Loucy (cell line): ENCODE measurements around the gene ALPG.

Experiments
- H2AFZ ChIP-seq: fragments of 200-600 bp; sonication (generic); 2 replicates; pipeline ENCODE4 v1.6.0; 2016; ENCODE audit warnings: antibody characterized with exemption, mild to moderate bottlenecking, low read length, moderate library complexity
- H3F3A ChIP-seq: fragments of 200-600 bp; 2 replicates; pipeline ENCODE4 v1.6.0; 2016; ENCODE audit warnings: antibody characterized with exemption, low read depth, mild to moderate bottlenecking
- H3K27me3 ChIP-seq: fragments of 200-600 bp; sonication (generic); 2 replicates; pipeline ENCODE4 v1.6.1; 2014; ENCODE audit warnings: low read length, mild to moderate bottlenecking; ENCODE audit not compliant: insufficient read depth, poor library complexity, severe bottlenecking
- H3K36me3 ChIP-seq: fragments of 200-600 bp; sonication (generic); 2 replicates; pipeline ENCODE4 v1.6.1; 2016; ENCODE audit warnings: low read length; ENCODE audit not compliant: insufficient read depth
- H3K4me1 ChIP-seq: fragments of 200-600 bp; sonication (generic); 2 replicates; pipeline ENCODE4 v1.5.1; 2014; ENCODE audit warnings: low read length, mild to moderate bottlenecking; ENCODE audit not compliant: insufficient read depth, poor library complexity, severe bottlenecking
- H3K4me2 ChIP-seq: fragments of 200-600 bp; sonication (generic); 2 replicates; pipeline ENCODE4 v1.6.0; 2014; ENCODE audit warnings: antibody characterized with exemption, low read length, low read depth, mild to moderate bottlenecking; ENCODE audit not compliant: poor library complexity, severe bottlenecking
- H3K4me3 ChIP-seq: fragments of 200-600 bp; sonication (generic); 2 replicates; pipeline ENCODE4 v1.5.1; 2014; ENCODE audit warnings: low read length, mild to moderate bottlenecking, mixed read lengths; ENCODE audit not compliant: poor library complexity, severe bottlenecking
- H3K79me2 ChIP-seq: fragments of 200-600 bp; sonication (generic); 2 replicates; pipeline ENCODE4 v1.6.1; 2014; ENCODE audit warnings: low read length; ENCODE audit not compliant: insufficient read depth
- H3K9ac ChIP-seq: fragments of 200-600 bp; sonication (generic); 2 replicates; pipeline ENCODE4 v1.6.0; 2014; ENCODE audit warnings: mild to moderate bottlenecking, low read depth, low read length, moderate library complexity; ENCODE audit not compliant: poor library complexity, severe bottlenecking
- H3K9me2 ChIP-seq: fragments of 200-600 bp; sonication (generic); replicated peaks from 2 replicates; pipeline ENCODE4 v1.6.1; 2016; ENCODE audit warnings: low read depth, low read length, mixed read lengths
- H3K9me3 ChIP-seq: fragments of 200-600 bp; sonication (generic); 2 replicates; pipeline ENCODE4 v1.6.1; 2014; ENCODE audit warnings: mild to moderate bottlenecking, antibody characterized with exemption, low read length, low read depth; ENCODE audit not compliant: insufficient read depth
- H4K20me1 ChIP-seq: fragments of 200-600 bp; sonication (generic); 2 replicates; pipeline ENCODE4 v1.6.0; 2014; ENCODE audit warnings: antibody characterized with exemption, low read length, mild to moderate bottlenecking; ENCODE audit not compliant: insufficient read depth, poor library complexity, severe bottlenecking
- CTCF ChIP-seq: fragments of 200-600 bp; sonication (generic); conservative IDR thresholded peaks from 2 replicates; pipeline ENCODE4 v1.5.1; 2014; ENCODE audit warnings: mild to moderate bottlenecking, antibody characterized with exemption, low read length
- EZH2phosphoT487 ChIP-seq: fragments of 200-600 bp; IDR thresholded peaks from 2 replicates; pipeline ENCODE4 v1.6.1; 2018; ENCODE audit warnings: antibody characterized with exemption, mild to moderate bottlenecking, moderate library complexity, borderline replicate concordance

The ALPG gene

DNA sequence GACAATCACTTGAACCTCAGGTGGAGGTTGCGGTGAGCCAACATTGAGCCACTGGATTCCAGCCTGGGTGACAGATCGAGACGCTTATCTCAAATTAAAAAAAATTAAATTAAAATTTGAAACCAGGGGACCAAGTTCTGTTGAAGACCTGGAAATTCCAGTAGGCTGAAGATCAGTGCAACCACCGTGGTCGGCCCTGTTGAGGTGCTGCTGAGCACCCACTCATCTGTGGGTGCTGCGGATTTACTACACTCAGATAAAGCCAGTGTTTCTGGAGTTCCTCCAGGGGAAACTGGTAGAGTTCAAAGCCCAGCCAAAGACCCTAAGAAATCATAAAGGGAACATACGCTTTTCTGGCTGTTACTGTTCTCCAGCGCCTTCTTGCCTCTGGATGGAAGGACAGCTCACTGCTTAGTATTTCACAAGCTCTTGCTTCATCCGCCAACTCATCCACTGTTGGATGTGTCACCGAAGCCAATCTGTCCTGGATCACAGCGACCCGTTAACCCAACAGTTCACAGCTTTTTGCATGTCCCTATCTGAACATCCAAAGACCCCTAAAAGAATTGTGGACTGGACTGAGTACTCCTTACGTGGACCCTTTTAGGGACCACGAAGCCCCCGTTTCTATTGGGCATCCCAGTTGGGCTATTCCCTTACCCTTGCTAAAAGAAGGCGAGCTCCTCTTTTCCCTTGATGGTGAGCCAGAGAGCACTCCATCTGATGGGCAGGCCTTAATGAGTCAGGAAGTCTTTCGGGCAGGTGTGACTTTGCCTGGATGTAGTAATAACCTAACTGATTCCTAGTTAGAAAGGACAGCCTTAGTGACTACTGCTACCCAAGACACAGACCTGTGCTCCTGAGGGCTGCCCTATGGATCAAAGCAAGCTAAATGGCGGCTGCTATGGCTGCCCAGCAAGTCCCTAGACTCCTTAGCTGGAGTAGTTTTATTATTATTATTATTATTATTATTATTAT lies 34.1 kb upstream of the ALPG start:
- H3K9me3 ChIP-seq, result no peaks in the 10 kb centered on the region
- no peak overlapping the region for H2AFZ ChIP-seq
- H3K4me1 ChIP-seq, result no peaks in the 10 kb centered on the region
- no peak overlapping the region for H3K4me3 ChIP-seq
- no peaks in the 10 kb centered on the region for H3F3A ChIP-seq
- H3K27me3 ChIP-seq, result no peaks in the 10 kb centered on the region
- H3K36me3 ChIP-seq, result no peaks in the 10 kb centered on the region
- no peaks in the 10 kb centered on the region for H3K79me2 ChIP-seq
- TF ChIP-seq CTCF, result no peak
- TF ChIP-seq EZH2phosphoT487, result no peak
- H3K4me2 ChIP-seq, result no peak overlapping the region
- H3K9me2 ChIP-seq, result no peaks in the 10 kb centered on the region
- no peaks in the 10 kb centered on the region for H4K20me1 ChIP-seq
- no peak overlapping the region for H3K9ac ChIP-seq

GRCh38 chr2:232374356-232374755 lies 32.3 kb upstream of the ALPG start:
- no peaks in the 10 kb centered on the region for H3K27me3 ChIP-seq
- H3K9me3 ChIP-seq, result no peaks in the 10 kb centered on the region
- no peak overlapping the region for H3K4me2 ChIP-seq
- H3K9ac ChIP-seq, result no peak overlapping the region
- H3K9me2 ChIP-seq, result no peaks in the 10 kb centered on the region
- TF ChIP-seq EZH2phosphoT487 (no peak), CTCF (no peak)
- H4K20me1 ChIP-seq, result no peaks in the 10 kb centered on the region
- no peaks in the 10 kb centered on the region for H3K36me3 ChIP-seq
- no peaks in the 10 kb centered on the region for H3K79me2 ChIP-seq
- H3K4me3 ChIP-seq, result no peak overlapping the region
- no peaks in the 10 kb centered on the region for H3K4me1 ChIP-seq
- H3F3A ChIP-seq, result no peaks in the 10 kb centered on the region
- no peak overlapping the region for H2AFZ ChIP-seq

- no peak overlapping the region for H2AFZ ChIP-seq
- no peaks in the 10 kb centered on the region for H3K36me3 ChIP-seq
- no peaks in the 10 kb centered on the region for H3K79me2 ChIP-seq
- no peaks in the 10 kb centered on the region for H3K27me3 ChIP-seq
- no peak overlapping the region for H3K4me2 ChIP-seq
- no peak overlapping the region for H3K9ac ChIP-seq
- H3K9me2 ChIP-seq, result no peaks in the 10 kb centered on the region
- no peaks in the 10 kb centered on the region for H3F3A ChIP-seq
- no peaks in the 10 kb centered on the region for H4K20me1 ChIP-seq
- H3K4me3 ChIP-seq, result no peak overlapping the region
- TF ChIP-seq CTCF, result no peak
- no peak for TF ChIP-seq EZH2phosphoT487
- H3K4me1 ChIP-seq, result no peaks in the 10 kb centered on the region
- no peaks in the 10 kb centered on the region for H3K9me3 ChIP-seq
These were observed 31.5 kb upstream of the ALPG start for GRCh38 chr2:232375164-232375563.
